ENCODE measurements around the gene ZMAT5. TPM values are rescaled to one million over a fixed set of nuclear protein-coding genes. Genes with fewer than 3 reads are reported as not detected.
A peak's percentile ranks its signal among the peaks of the same experiment; 100 is the strongest.

The ZMAT5 gene
- 8.4 TPM for total RNA-seq (ENCODE audit: insufficient read depth, low replicate concordance)

GRCh38 chr22:29766632-29767170 lies at the start of gene ZMAT5:
Gene ZMAT5, minus strand, starts transcription at chr22:29767007. Its CDS starts 18,463 bp downstream, at chr22:29748544.
- DNase-seq (ENCODE audit: low spot score), result peak; percentile 99

- DNase-seq (ENCODE audit: low spot score), result no peak
These were observed 49.7 kb upstream of the ZMAT5 start for GRCh38 chr22:29816539-29816938.

- no peak for DNase-seq (ENCODE audit: low spot score)
These were observed 49.3 kb upstream of the ZMAT5 start for GRCh38 chr22:29816128-29816527.

GRCh38 chr22:29815580-29815979 lies 48.8 kb upstream of the ZMAT5 start:
- no peak for DNase-seq (ENCODE audit: low spot score)

- no peak for DNase-seq (ENCODE audit: low spot score)
These were observed 47.2 kb upstream of the ZMAT5 start for GRCh38 chr22:29814003-29814402.

- DNase-seq (ENCODE audit: low spot score), result no peak
These were observed 46.8 kb upstream of the ZMAT5 start for GRCh38 chr22:29813563-29813962.

GRCh38 chr22:29813126-29813525 lies 46.3 kb upstream of the ZMAT5 start:
- DNase-seq (ENCODE audit: low spot score), result no peak

GRCh38 chr22:29811377-29811776 lies 44.6 kb upstream of the ZMAT5 start:
- no peak for DNase-seq (ENCODE audit: low spot score)

GRCh38 chr22:29810216-29810615 lies 43.4 kb upstream of the ZMAT5 start:
- DNase-seq (ENCODE audit: low spot score), result no peak

GRCh38 chr22:29806196-29806595 lies 39.4 kb upstream of the ZMAT5 start:
- DNase-seq (ENCODE audit: low spot score), result no peak

- DNase-seq (ENCODE audit: low spot score), result no peak
These were observed 38.2 kb upstream of the ZMAT5 start for GRCh38 chr22:29804985-29805384.

GRCh38 chr22:29803190-29803589 lies 36.4 kb upstream of the ZMAT5 start:
- no peak for DNase-seq (ENCODE audit: low spot score)

GRCh38 chr22:29801796-29802195 lies 35.0 kb upstream of the ZMAT5 start:
- DNase-seq (ENCODE audit: low spot score), result no peak

GRCh38 chr22:29801153-29801552 lies 34.3 kb upstream of the ZMAT5 start:
- DNase-seq (ENCODE audit: low spot score), result peak; percentile 72

GRCh38 chr22:29799217-29799680 lies 32.4 kb upstream of the ZMAT5 start:
- peak; percentile 85 for DNase-seq (ENCODE audit: low spot score)

- DNase-seq (ENCODE audit: low spot score), result no peak
These were observed 32.0 kb upstream of the ZMAT5 start for GRCh38 chr22:29798801-29799200.

GRCh38 chr22:29798318-29798717 lies 31.5 kb upstream of the ZMAT5 start:
- no peak for DNase-seq (ENCODE audit: low spot score)

- no peak for DNase-seq (ENCODE audit: low spot score)
These were observed 30.5 kb upstream of the ZMAT5 start for GRCh38 chr22:29797351-29797750.

- DNase-seq (ENCODE audit: low spot score), result peak; percentile 80
These were observed 28.9 kb upstream of the ZMAT5 start for GRCh38 chr22:29795663-29796062.

- no peak for DNase-seq (ENCODE audit: low spot score)
These were observed 26.6 kb upstream of the ZMAT5 start for GRCh38 chr22:29793396-29793795.

- no peak for DNase-seq (ENCODE audit: low spot score)
These were observed 23.3 kb upstream of the ZMAT5 start for GRCh38 chr22:29790061-29790460.

- no peak for DNase-seq (ENCODE audit: low spot score)
These were observed 21.8 kb upstream of the ZMAT5 start for GRCh38 chr22:29788339-29789279.
